ENCODE data around the gene CNN3. TPM values are rescaled to one million over a fixed set of nuclear protein-coding genes. Genes with fewer than 3 reads are reported as not detected.

The CNN3 gene
- total RNA-seq, 1 donor: 485 TPM

- DNase-seq (ENCODE audit: low read depth): peak; percentile 90
- H3K4me3 ChIP-seq (ENCODE audit: low read depth, low read length): peak overlapping the region; percentile 61
- TF ChIP-seq CTCF (IDR thresholded peaks at IDR 0.05; ENCODE audit: insufficient read depth, low read depth, low read length): peak; percentile 96
Measured at GRCh38 chr1:94854458-94855306, 72.2 kb downstream of the CNN3 start.

- peak; percentile 10 for TF ChIP-seq CTCF (IDR thresholded peaks at IDR 0.05; ENCODE audit: insufficient read depth, low read depth, low read length)
- DNase-seq (ENCODE audit: low read depth): peak; percentile 20
- no peak overlapping the region for H3K4me3 ChIP-seq (ENCODE audit: low read depth, low read length)
Measured at GRCh38 chr1:94852788-94853187, 74.1 kb downstream of the CNN3 start.

DNA sequence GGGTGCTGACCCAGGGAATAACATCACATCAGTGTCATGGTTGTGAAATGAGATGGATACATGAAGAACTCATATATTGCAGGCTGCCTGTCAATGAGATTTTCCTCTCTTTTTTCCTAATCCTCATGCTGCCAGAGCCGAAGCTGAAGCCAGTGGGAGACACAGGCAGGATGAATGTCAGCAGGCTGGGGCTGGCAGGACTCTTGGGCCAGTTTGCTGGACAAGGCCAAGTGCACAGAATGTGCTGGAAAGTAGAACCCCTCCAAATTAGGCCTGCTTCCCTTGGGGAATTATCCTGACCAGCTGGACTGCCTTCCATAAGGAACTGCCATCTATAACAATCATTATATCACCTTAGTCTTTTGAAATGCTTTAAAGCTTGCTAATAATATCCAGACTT is 75.3 kb downstream of the CNN3 start:
- DNase-seq (ENCODE audit: low read depth): no peak
- H3K4me3 ChIP-seq (ENCODE audit: low read depth, low read length): no peak overlapping the region
- no peak for TF ChIP-seq CTCF (IDR thresholded peaks at IDR 0.05; ENCODE audit: insufficient read depth, low read depth, low read length)

Other genes with a start within 250 kb of the CNN3 start
- gene SLC44A3, start 106.8 kb downstream of the CNN3 start, total RNA-seq: 1.7 and 1.9 TPM in 2 replicates
- 4.7 and 6.4 TPM in 2 replicates for gene ALG14, start 145.8 kb upstream of the CNN3 start, total RNA-seq
- 0.32 and 0.86 TPM in 2 replicates for gene TLCD4, start 190.2 kb upstream of the CNN3 start, total RNA-seq

Data from fibroblast of villous mesenchyme (primary cell).